Activated naive CD8-positive, alpha-beta T cell treated with anti-CD3 and anti-CD28 coated beads for 36 hours (primary cell): ENCODE results near the gene MLF2. TPM values are rescaled to one million over a fixed set of nuclear protein-coding genes. Genes with fewer than 3 reads are reported as not detected.
"Not testable (repeated sequence)": the region's sequence is repeated elsewhere in the genome, so short reads cannot be mapped to it uniquely, and the experiment has no call there.

Experiments used
- DNase-seq: peaks from one replicate; pipeline ENCODE4 v3.0.0; 2021
- H3K27ac Mint-ChIP-seq: one replicate; pipeline ENCODE4 v1.8.0; 2022; ENCODE audit warnings: mild to moderate bottlenecking, moderate library complexity, mixed read lengths
- H3K27me3 Mint-ChIP-seq: one replicate; pipeline ENCODE4 v1.8.0; 2022; ENCODE audit warnings: mild to moderate bottlenecking, mixed read lengths
- H3K36me3 Mint-ChIP-seq: one replicate; pipeline ENCODE4 v1.8.0; 2021; ENCODE audit warnings: mild to moderate bottlenecking, mixed read lengths
- H3K4me1 Mint-ChIP-seq: one replicate; pipeline ENCODE4 v1.8.0; 2021; ENCODE audit warnings: mixed read lengths
- H3K4me3 Mint-ChIP-seq: one replicate; pipeline ENCODE4 v1.8.0; 2022; ENCODE audit warnings: mild to moderate bottlenecking, moderate library complexity, mixed read lengths
- H3K9me3 Mint-ChIP-seq: one replicate; pipeline ENCODE4 v1.8.0; 2022; ENCODE audit warnings: mixed read lengths
- total RNA-seq, 2 experiments: library from RNA; stranded (reverse); gene quantifications; one replicate each; pipeline ENCODE4 v1.2.3, GENCODE V29; 2021

The MLF2 gene
- total RNA-seq, 2 experiments from 2014 or later: 134 to 141 TPM

- DNase-seq: peak; percentile 34
- Mint-ChIP-seq H3K27me3 (no peaks in the 10 kb centered on the region), H3K4me3 (no peak overlapping the region), H3K4me1 (peaks cover 4% of the 10 kb centered on the region), H3K36me3 (peaks cover 10% of the 10 kb centered on the region), H3K27ac (no peak overlapping the region), H3K9me3 (no peaks in the 10 kb centered on the region)
Observed at GRCh38 chr12:6735448-6736191, 17.3 kb downstream of the MLF2 start.

GRCh38 chr12:6734506-6735387 lies 18.2 kb downstream of the MLF2 start:
- Mint-ChIP-seq H3K4me3 (no peak overlapping the region), H3K36me3 (peaks cover 14% of the 10 kb centered on the region), H3K27ac (no peak overlapping the region), H3K4me1 (peaks cover 4% of the 10 kb centered on the region), H3K27me3 (no peaks in the 10 kb centered on the region), H3K9me3 (no peaks in the 10 kb centered on the region)
- no peak for DNase-seq

GRCh38 chr12:6730169-6730568 lies 22.8 kb downstream of the MLF2 start:
- H3K4me3 Mint-ChIP-seq: no peak overlapping the region
- peaks cover 10% of the 10 kb centered on the region for H3K4me1 Mint-ChIP-seq
- H3K27ac Mint-ChIP-seq: no peak overlapping the region
- no peaks in the 10 kb centered on the region for H3K9me3 Mint-ChIP-seq
- no peak for DNase-seq
- H3K27me3 Mint-ChIP-seq: no peaks in the 10 kb centered on the region
- peaks cover 20% of the 10 kb centered on the region for H3K36me3 Mint-ChIP-seq

- DNase-seq: no peak
- Mint-ChIP-seq H3K36me3 (peaks cover 20% of the 10 kb centered on the region), H3K9me3 (no peaks in the 10 kb centered on the region), H3K4me1 (peaks cover 13% of the 10 kb centered on the region), H3K27ac (no peak overlapping the region), H3K4me3 (no peak overlapping the region), H3K27me3 (no peaks in the 10 kb centered on the region)
Observed at GRCh38 chr12:6729186-6729585, 23.8 kb downstream of the MLF2 start.

GRCh38 chr12:6725350-6725749 lies 27.6 kb downstream of the MLF2 start:
- no peaks in the 10 kb centered on the region for H3K9me3 Mint-ChIP-seq
- peaks cover 18% of the 10 kb centered on the region for H3K4me1 Mint-ChIP-seq
- no peaks in the 10 kb centered on the region for H3K27me3 Mint-ChIP-seq
- no peak for DNase-seq
- peak overlapping the region; percentile 90 for H3K4me3 Mint-ChIP-seq
- peak overlapping the region; percentile 64 for H3K27ac Mint-ChIP-seq
- peaks cover 13% of the 10 kb centered on the region for H3K36me3 Mint-ChIP-seq

GRCh38 chr12:6724409-6724797 lies 28.5 kb downstream of the MLF2 start:
- Mint-ChIP-seq H3K27ac (peak overlapping the region; percentile 95), H3K4me3 (peak overlapping the region; percentile 90), H3K4me1 (peaks cover 18% of the 10 kb centered on the region), H3K36me3 (peaks cover 9% of the 10 kb centered on the region), H3K9me3 (no peaks in the 10 kb centered on the region), H3K27me3 (no peaks in the 10 kb centered on the region)
- DNase-seq: peak; percentile 33

- Mint-ChIP-seq H3K27ac (peak within 1 kb of the TSS; percentile 95), H3K36me3 (peaks cover 9% of the 10 kb centered on the region), H3K27me3 (no peaks in the 10 kb centered on the region), H3K4me1 (peaks cover 18% of the 10 kb centered on the region), H3K9me3 (no peaks in the 10 kb centered on the region), H3K4me3 (peak within 1 kb of the TSS; percentile 90)
- DNase-seq: peak; percentile 97
Observed at GRCh38 chr12:6723607-6724408, 29.1 kb downstream of the MLF2 start, which contains the start of gene COPS7A. Gene COPS7A, plus strand, starts transcription at chr12:6724046. Its CDS starts 611 bp downstream, at chr12:6724657.

DNA sequence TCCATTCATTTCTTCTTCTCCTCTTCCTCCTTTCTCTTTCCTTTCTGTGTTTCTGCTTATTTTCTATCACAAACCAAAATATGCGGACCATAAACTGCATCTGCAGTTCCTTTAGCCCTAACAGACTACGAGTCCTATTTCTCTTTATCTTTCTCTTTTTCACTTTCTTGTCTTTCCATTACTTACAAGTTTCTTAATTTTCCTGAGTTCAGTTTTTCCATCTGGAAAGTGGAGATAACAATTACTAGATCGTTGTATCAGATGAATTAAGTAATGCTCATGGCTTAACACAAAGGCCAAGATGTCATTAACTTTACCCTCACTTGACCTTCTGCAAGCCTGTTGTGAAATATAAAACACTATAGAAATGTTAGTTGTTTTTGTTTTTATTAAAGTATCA lies 30.1 kb downstream of the MLF2 start:
- Mint-ChIP-seq H3K27ac (no peak overlapping the region), H3K36me3 (peaks cover 9% of the 10 kb centered on the region), H3K27me3 (no peaks in the 10 kb centered on the region), H3K4me3 (peak overlapping the region; percentile 2), H3K9me3 (no peaks in the 10 kb centered on the region), H3K4me1 (peaks cover 18% of the 10 kb centered on the region)
- no peak for DNase-seq

GRCh38 chr12:6716874-6717437 lies 36.0 kb downstream of the MLF2 start:
- Mint-ChIP-seq H3K36me3 (no peaks in the 10 kb centered on the region), H3K4me1 (no peaks in the 10 kb centered on the region), H3K27ac (no peak overlapping the region), H3K27me3 (peaks cover 6% of the 10 kb centered on the region), H3K4me3 (no peak overlapping the region), H3K9me3 (no peaks in the 10 kb centered on the region)
- no peak for DNase-seq

GRCh38 chr12:6716031-6716873 lies 36.7 kb downstream of the MLF2 start:
- not testable (repeated sequence) for H3K4me3 Mint-ChIP-seq, H3K4me1 Mint-ChIP-seq, H3K27ac Mint-ChIP-seq, H3K9me3 Mint-ChIP-seq, H3K27me3 Mint-ChIP-seq, DNase-seq, H3K36me3 Mint-ChIP-seq

- DNase-seq: peak; percentile 54
- Mint-ChIP-seq H3K36me3 (peaks cover 1% of the 10 kb centered on the region), H3K27ac (peak overlapping the region; percentile 56), H3K4me3 (peak overlapping the region; percentile 39), H3K4me1 (peaks cover 8% of the 10 kb centered on the region), H3K27me3 (peaks cover 18% of the 10 kb centered on the region), H3K9me3 (no peaks in the 10 kb centered on the region)
Observed at GRCh38 chr12:6708960-6709394, 44.0 kb downstream of the MLF2 start.

DNA sequence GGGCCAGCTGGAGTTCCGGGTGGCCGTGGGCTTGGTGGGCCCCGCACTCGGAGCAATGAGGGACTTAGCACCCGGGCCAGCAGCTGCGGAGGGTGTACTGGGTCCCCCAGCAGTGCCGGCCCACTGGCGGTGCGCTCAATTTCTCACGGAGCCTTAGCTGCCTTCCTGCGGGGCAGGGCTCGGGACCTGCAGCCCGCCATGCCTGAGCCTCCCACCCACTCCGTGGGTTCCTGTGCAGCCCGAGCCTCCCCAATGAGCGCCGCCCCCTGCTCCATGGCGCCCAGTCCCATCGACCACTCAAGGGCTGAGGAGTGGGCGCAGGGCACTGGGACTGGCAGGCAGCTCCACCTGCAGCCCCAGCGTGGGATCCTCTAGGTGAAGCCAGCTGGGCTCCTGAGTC lies 44.6 kb downstream of the MLF2 start:
- not testable (repeated sequence) for H3K4me1 Mint-ChIP-seq, H3K9me3 Mint-ChIP-seq, H3K27ac Mint-ChIP-seq, DNase-seq, H3K4me3 Mint-ChIP-seq, H3K36me3 Mint-ChIP-seq
- peaks cover 23% of the 10 kb centered on the region for H3K27me3 Mint-ChIP-seq

DNA sequence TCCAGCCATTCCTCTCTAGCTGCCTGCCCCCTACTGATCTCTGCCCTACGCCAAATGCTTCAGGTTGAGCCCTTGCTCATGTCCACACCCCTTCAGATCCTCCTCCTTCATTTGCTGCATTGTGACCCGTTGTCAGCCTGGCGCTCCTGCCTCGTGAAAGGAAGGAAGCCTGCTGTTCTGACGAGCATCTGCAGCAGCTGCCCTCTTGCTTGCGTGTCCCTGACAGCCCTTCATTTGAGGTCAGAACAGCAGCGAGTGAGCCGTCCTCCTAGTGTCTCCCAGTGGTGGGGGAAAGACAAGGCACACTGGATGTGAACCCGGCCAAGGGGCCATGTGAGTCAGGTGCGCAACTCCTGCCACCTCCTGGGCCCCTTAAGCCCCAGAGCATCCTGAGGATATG lies 49.3 kb downstream of the MLF2 start:
- peaks cover 7% of the 10 kb centered on the region for H3K4me1 Mint-ChIP-seq
- H3K36me3 Mint-ChIP-seq: peaks cover 1% of the 10 kb centered on the region
- no peak overlapping the region for H3K4me3 Mint-ChIP-seq
- H3K9me3 Mint-ChIP-seq: no peaks in the 10 kb centered on the region
- DNase-seq: no peak
- no peak overlapping the region for H3K27ac Mint-ChIP-seq
- H3K27me3 Mint-ChIP-seq: peaks cover 63% of the 10 kb centered on the region
